Immature natural killer cell (primary cell): ENCODE measurements around the gene TELO2. TPM values are rescaled to one million over a fixed set of nuclear protein-coding genes. Genes with fewer than 3 reads are reported as not detected.

Experiments used
- DNase-seq, 3 donors: peaks; one replicate each; pipeline ENCODE4 v3.0.0; 2022; ENCODE audit warnings: mixed read lengths in 1 of 3
- H3K27ac Mint-ChIP-seq, 6 donors: one replicate each; pipeline ENCODE4 v1.8.0; 2020; ENCODE audit warnings: mixed read lengths in 6 of 6, mild to moderate bottlenecking in 5 of 6, inconsistent platforms in 4 of 6, moderate library complexity in 3 of 6
- H3K27me3 Mint-ChIP-seq, 3 donors: one replicate each; pipeline ENCODE4 v1.8.0; 2020 to 2021; ENCODE audit warnings: low read depth in 3 of 3, mild to moderate bottlenecking in 3 of 3, mixed read lengths in 3 of 3, moderate library complexity in 3 of 3, inconsistent platforms in 1 of 3
- H3K36me3 Mint-ChIP-seq, 3 donors: one replicate each; pipeline ENCODE4 v1.8.0; 2020; ENCODE audit warnings: mixed read lengths in 3 of 3, inconsistent platforms in 2 of 3, mild to moderate bottlenecking in 2 of 3
- H3K4me1 Mint-ChIP-seq, 2 donors: one replicate each; pipeline ENCODE4 v1.8.0; 2020; ENCODE audit warnings: inconsistent platforms in 2 of 2, mild to moderate bottlenecking in 2 of 2, mixed read lengths in 2 of 2, moderate library complexity in 1 of 2
- H3K4me3 Mint-ChIP-seq, 5 donors: one replicate each; pipeline ENCODE4 v1.8.0; 2020; ENCODE audit warnings: mild to moderate bottlenecking in 5 of 5, mixed read lengths in 5 of 5, inconsistent platforms in 3 of 5, moderate library complexity in 3 of 5
- H3K9me3 Mint-ChIP-seq, 6 donors: one replicate each; pipeline ENCODE4 v1.8.0; 2020; ENCODE audit warnings: mild to moderate bottlenecking in 6 of 6, mixed read lengths in 6 of 6, inconsistent platforms in 4 of 6, moderate library complexity in 3 of 6
- polyA plus RNA-seq, 3 donors: library from polyadenylated mRNA; unstranded; fragments of 300-500 nt; fragmentation: Illumina TruSeq; gene quantifications; one replicate each; pipeline ENCODE4 v1.2.3, GENCODE V29; 2021

Gene TELO2
- polyA plus RNA-seq, 3 donors from 2014 or later = 12.0 to 16.4 (median 12.3) TPM

DNA sequence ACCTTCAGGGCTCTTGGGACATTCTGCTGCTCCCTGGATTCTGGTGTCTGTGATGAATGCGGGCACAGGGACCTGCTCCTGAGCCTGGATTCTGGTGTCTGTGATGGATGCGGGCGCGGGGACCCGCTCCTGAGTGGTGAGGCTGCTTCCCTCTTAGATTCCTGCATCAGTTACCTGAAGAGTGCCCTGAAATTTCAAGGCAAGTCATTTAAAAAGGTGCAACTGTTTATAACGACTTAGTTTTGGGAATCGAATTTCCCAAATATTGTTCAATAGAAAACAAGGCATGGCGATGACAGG is 47.3 kb downstream of the TELO2 start:
- no peak overlapping the region for H3K4me3 Mint-ChIP-seq
- no peaks in the 10 kb centered on the region for H3K36me3 Mint-ChIP-seq
- H3K4me1 Mint-ChIP-seq = peaks cover 50 to 67% of the 10 kb centered on the region in 2 donors
- no peaks in the 10 kb centered on the region for H3K9me3 Mint-ChIP-seq
- DNase-seq = no peak
- peak overlapping the region in 1 of 6 donors; percentile 23 for H3K27ac Mint-ChIP-seq
- H3K27me3 Mint-ChIP-seq = peaks cover 0 to 4% (median 0%) of the 10 kb centered on the region in 3 donors

DNA sequence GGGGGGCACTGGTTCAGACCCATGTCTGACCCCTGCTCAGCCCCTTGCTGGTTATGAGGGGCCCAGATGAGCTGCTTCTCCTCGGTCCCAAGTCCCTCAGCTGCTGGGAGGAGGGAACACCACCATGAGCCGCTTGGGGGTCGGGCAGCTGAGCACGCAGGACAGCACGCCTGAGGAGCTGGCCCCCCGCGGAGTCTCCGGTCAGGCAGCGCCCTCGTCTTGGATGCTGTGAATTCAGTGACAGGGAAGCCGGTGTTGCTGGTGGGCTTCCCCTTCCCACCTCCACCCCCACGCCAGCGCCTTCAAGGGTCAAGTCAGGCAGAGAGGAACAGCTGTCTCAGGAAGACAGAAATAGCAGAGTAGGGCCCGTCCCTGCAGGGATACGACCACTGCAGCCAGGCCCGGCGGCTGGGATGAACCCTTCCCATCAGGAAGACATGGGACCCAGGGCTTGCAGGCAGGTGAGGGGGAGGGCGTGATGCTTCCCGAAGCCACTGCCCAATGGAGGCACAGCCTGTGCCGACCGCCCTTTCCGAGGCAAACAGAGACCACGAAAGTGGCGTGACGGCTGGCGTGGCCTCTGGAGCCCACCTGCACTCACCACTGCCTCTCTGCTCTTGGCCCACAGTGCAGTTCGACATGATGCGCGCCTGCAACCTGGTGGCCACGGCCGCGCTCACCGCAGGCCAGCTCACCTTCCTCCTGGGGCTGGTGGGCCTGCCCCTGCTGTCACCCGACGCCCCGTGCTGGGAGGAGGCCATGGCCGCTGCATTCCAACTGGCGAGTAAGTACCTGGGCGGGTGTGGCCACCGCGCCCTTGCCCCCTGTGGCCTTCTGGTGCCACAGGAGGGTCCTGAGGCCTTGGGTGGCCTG is 48.4 kb downstream of the TELO2 start:
- Mint-ChIP-seq H3K27me3 (peaks cover 0 to 4% (median 0%) of the 10 kb centered on the region in 3 donors), H3K36me3 (no peaks in the 10 kb centered on the region), H3K9me3 (no peaks in the 10 kb centered on the region), H3K4me3 (no peak overlapping the region), H3K4me1 (peaks cover 46 to 68% of the 10 kb centered on the region in 2 donors), H3K27ac (no peak overlapping the region)
- DNase-seq = no peak

GRCh38 chr16:1542166-1542500 is 49.0 kb downstream of the TELO2 start:
- peak overlapping the region in 2 of 6 donors; percentile 18 to 35 for H3K27ac Mint-ChIP-seq
- H3K27me3 Mint-ChIP-seq = peaks cover 0 to 4% (median 0%) of the 10 kb centered on the region in 3 donors
- H3K36me3 Mint-ChIP-seq = no peaks in the 10 kb centered on the region
- DNase-seq = no peak
- no peak overlapping the region for H3K4me3 Mint-ChIP-seq
- no peaks in the 10 kb centered on the region for H3K9me3 Mint-ChIP-seq
- peaks cover 40 to 66% of the 10 kb centered on the region in 2 donors for H3K4me1 Mint-ChIP-seq

- Mint-ChIP-seq H3K4me1 (peaks cover 36 to 63% of the 10 kb centered on the region in 2 donors), H3K27me3 (peaks cover 0 to 5% (median 0%) of the 10 kb centered on the region in 3 donors), H3K27ac (peak overlapping the region in 4 of 6 donors; percentile 18 to 55 (median 36)), H3K36me3 (no peaks in the 10 kb centered on the region), H3K4me3 (peak overlapping the region in 1 of 5 donors; percentile 20), H3K9me3 (no peaks in the 10 kb centered on the region)
- DNase-seq = no peak
Observed at GRCh38 chr16:1542533-1542932, 49.4 kb downstream of the TELO2 start.

- Mint-ChIP-seq H3K36me3 (no peaks in the 10 kb centered on the region), H3K27ac (peak overlapping the region; percentile 32 to 81 (median 78)), H3K9me3 (no peaks in the 10 kb centered on the region), H3K4me1 (peaks cover 29 to 60% of the 10 kb centered on the region in 2 donors), H3K4me3 (peak overlapping the region; percentile 61 to 80 (median 72)), H3K27me3 (peaks cover 0 to 6% (median 0%) of the 10 kb centered on the region in 3 donors)
- peak; percentile 20 to 32 (median 26) for DNase-seq
Observed at GRCh38 chr16:1543085-1543896, 50.1 kb downstream of the TELO2 start.

GRCh38 chr16:1545044-1546040 is 52.2 kb downstream of the TELO2 start:
- peaks cover 0 to 6% (median 0%) of the 10 kb centered on the region in 3 donors for H3K27me3 Mint-ChIP-seq
- peak overlapping the region in 4 of 6 donors; percentile 20 to 71 (median 52) for H3K27ac Mint-ChIP-seq
- H3K4me3 Mint-ChIP-seq = peak overlapping the region in 1 of 5 donors; percentile 29
- peaks cover 0 to 8% (median 3%) of the 10 kb centered on the region in 3 donors for H3K36me3 Mint-ChIP-seq
- no peaks in the 10 kb centered on the region for H3K9me3 Mint-ChIP-seq
- peaks cover 34 to 55% of the 10 kb centered on the region in 2 donors for H3K4me1 Mint-ChIP-seq
- no peak for DNase-seq

- Mint-ChIP-seq H3K4me3 (no peak overlapping the region), H3K27ac (peak overlapping the region in 1 of 6 donors; percentile 58), H3K4me1 (peaks cover 35 to 51% of the 10 kb centered on the region in 2 donors), H3K27me3 (peaks cover 0 to 6% (median 0%) of the 10 kb centered on the region in 3 donors), H3K36me3 (peaks cover 0 to 8% (median 3%) of the 10 kb centered on the region in 3 donors), H3K9me3 (no peaks in the 10 kb centered on the region)
- no peak for DNase-seq
Observed at GRCh38 chr16:1546430-1546829, 53.3 kb downstream of the TELO2 start.

GRCh38 chr16:1548233-1548632 is 55.1 kb downstream of the TELO2 start:
- Mint-ChIP-seq H3K27me3 (peaks cover 0 to 4% (median 2%) of the 10 kb centered on the region in 3 donors), H3K4me3 (no peak overlapping the region), H3K27ac (no peak overlapping the region), H3K36me3 (peaks cover 0 to 8% (median 6%) of the 10 kb centered on the region in 3 donors), H3K4me1 (peaks cover 29 to 43% of the 10 kb centered on the region in 2 donors), H3K9me3 (no peaks in the 10 kb centered on the region)
- no peak for DNase-seq

- Mint-ChIP-seq H3K4me1 (peaks cover 24 to 38% of the 10 kb centered on the region in 2 donors), H3K36me3 (peaks cover 0 to 8% (median 6%) of the 10 kb centered on the region in 3 donors), H3K9me3 (no peaks in the 10 kb centered on the region), H3K4me3 (no peak overlapping the region), H3K27me3 (peaks cover 0 to 2% (median 2%) of the 10 kb centered on the region in 3 donors), H3K27ac (no peak overlapping the region)
- no peak for DNase-seq
Observed at GRCh38 chr16:1548727-1549126, 55.6 kb downstream of the TELO2 start.

DNA sequence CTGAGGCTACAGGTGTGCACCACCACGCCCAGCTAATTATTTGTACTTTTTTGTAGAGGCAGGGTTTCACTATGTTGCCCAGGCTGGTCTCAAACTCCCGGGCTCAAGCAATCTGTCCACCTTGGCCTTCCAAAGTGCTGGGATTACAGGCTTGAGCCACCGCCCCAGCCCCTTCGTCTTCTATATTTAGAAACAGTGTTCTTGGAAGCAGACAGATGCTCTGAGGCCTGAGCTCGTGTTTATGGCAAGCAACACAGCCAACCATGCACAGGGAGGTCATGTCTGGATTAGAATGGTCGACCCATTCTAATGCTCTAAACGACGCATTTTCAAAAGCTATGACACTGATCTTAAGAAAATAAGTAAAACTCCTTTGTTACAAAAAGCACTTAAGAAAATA is 56.9 kb downstream of the TELO2 start:
- H3K36me3 Mint-ChIP-seq = peaks cover 0 to 8% (median 6%) of the 10 kb centered on the region in 3 donors
- H3K27me3 Mint-ChIP-seq = peaks cover 0 to 2% (median 2%) of the 10 kb centered on the region in 3 donors
- peaks cover 17 to 26% of the 10 kb centered on the region in 2 donors for H3K4me1 Mint-ChIP-seq
- H3K4me3 Mint-ChIP-seq = no peak overlapping the region
- H3K9me3 Mint-ChIP-seq = no peaks in the 10 kb centered on the region
- no peak for DNase-seq
- H3K27ac Mint-ChIP-seq = peak overlapping the region in 1 of 6 donors; percentile 48

- DNase-seq = no peak
- Mint-ChIP-seq H3K9me3 (no peaks in the 10 kb centered on the region), H3K4me3 (no peak overlapping the region), H3K36me3 (peaks cover 0 to 8% (median 6%) of the 10 kb centered on the region in 3 donors), H3K27me3 (peaks cover 0 to 2% (median 2%) of the 10 kb centered on the region in 3 donors), H3K4me1 (peaks cover 11 to 20% of the 10 kb centered on the region in 2 donors), H3K27ac (no peak overlapping the region)
Observed at GRCh38 chr16:1550696-1551095, 57.5 kb downstream of the TELO2 start.

DNA sequence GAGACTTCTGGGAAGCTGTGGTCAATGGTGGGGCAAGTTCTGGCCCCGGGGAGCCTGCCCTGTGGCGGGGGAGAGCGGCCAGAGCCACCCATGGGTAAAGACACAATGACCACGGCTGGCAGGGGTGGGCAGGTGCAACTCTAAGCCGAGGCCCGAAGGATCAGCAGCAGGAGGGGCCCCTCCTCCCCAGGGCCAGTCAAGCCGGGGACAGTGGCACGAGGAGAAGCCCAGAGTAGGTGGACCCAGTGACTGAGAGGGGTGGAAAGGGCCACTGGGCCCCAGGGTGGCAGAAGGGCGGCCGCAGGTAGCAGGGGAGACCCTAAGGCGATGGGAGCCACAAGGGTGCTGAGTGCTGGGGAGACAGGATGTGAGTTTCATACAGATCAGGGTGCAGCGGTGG is 58.0 kb downstream of the TELO2 start:
- H3K36me3 Mint-ChIP-seq = peaks cover 0 to 8% (median 7%) of the 10 kb centered on the region in 3 donors
- H3K27me3 Mint-ChIP-seq = peaks cover 0 to 2% (median 2%) of the 10 kb centered on the region in 3 donors
- no peak for DNase-seq
- peaks cover 10 to 16% of the 10 kb centered on the region in 2 donors for H3K4me1 Mint-ChIP-seq
- H3K9me3 Mint-ChIP-seq = no peaks in the 10 kb centered on the region
- H3K27ac Mint-ChIP-seq = no peak overlapping the region
- H3K4me3 Mint-ChIP-seq = no peak overlapping the region

DNA sequence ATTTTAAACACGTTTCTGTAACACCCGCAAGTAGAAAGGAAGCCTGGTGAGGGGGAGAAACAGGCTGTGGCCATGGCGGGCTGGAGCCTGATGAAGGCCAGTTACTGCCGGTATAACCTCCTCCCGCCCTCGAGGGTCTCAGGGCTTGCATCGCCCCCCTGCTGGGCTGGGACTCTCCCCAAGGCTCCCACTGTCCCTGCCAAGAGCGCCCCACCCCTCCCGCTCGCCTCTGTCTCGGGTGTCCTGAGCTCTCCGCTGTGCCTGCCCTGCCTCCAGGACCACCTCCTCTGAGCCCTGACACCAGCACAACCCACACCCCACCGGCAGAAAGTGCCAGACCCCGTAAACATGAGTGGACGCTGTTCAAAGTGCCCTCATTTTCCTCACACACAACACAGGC is 59.0 kb downstream of the TELO2 start:
- no peak overlapping the region for H3K27ac Mint-ChIP-seq
- no peak for DNase-seq
- H3K4me1 Mint-ChIP-seq = peaks cover 10% of the 10 kb centered on the region in 2 donors
- no peaks in the 10 kb centered on the region for H3K9me3 Mint-ChIP-seq
- H3K36me3 Mint-ChIP-seq = peaks cover 0 to 11% (median 8%) of the 10 kb centered on the region in 3 donors
- peaks cover 0 to 2% (median 2%) of the 10 kb centered on the region in 3 donors for H3K27me3 Mint-ChIP-seq
- H3K4me3 Mint-ChIP-seq = no peak overlapping the region
